ENCODE data around the gene CPPED1.

CPPED1 gene

GRCh38 chr16:12678983-12679382 lies 124.7 kb downstream of the CPPED1 start:
- DNase-seq = no peak

DNA sequence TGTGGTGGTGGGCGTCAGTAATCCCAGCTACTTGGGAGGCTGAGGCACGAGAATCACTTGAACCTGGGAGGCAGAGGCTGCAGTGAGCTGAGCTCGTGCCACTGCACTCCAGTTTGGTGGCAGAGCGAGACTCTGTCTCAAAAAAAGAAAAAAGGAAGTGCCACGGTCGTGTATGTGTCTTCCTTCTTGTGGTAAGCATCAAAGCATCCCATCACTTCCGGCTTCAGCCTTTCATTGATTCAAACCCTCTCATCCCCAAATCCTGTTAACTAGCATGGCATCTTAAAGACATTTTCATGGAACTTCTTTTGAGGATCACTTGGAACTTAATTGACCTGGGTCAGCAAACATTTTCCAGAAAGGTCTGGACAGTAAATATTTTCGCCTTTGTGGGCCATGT lies 126.2 kb downstream of the CPPED1 start:
- no peak for DNase-seq

DNA sequence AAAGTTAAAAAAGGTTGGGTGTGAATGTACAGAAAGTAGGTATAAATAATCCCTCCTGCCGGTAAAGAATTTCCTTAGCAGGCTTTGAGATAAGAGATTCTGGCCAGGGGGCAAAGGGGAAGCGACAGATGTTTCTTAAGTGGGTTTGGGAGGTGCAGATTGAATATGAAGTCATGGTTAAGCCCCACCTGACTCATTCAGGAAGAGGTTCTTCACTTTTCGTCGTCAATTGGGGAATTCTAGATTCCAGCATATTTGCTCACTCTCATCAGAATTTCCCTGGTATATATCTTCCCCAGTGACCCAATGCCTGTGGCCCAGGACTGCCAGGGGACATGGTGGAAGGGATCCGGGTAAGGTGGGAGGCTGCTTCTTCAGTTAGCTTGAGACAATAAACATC lies 127.8 kb downstream of the CPPED1 start:
- DNase-seq = no peak

- DNase-seq = no peak
These were observed 128.6 kb downstream of the CPPED1 start for GRCh38 chr16:12675046-12675445.

GRCh38 chr16:12674524-12674923 lies 129.2 kb downstream of the CPPED1 start:
- no peak for DNase-seq

DNA sequence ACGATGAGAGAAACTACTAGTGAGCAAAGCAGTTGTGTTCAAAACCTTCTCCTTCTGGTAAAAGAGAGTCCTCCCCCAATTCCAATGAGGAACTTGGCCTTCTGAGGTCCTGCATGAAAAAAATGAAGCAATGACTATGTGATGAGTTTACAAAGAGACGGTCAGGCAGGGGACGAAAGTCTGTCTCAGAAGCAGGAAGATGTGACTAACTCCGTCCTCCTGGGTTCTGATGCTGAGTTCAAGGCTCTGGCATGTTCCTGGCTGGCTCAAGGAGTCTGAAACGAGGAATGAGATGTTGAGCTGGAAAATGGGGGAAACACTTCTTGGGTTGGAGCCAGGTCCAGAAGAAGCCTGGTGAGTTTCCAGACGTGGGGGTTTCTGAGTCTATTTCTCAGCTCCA lies 129.6 kb downstream of the CPPED1 start:
- no peak for DNase-seq

GRCh38 chr16:12673466-12673865 lies 130.2 kb downstream of the CPPED1 start:
- DNase-seq = no peak

GRCh38 chr16:12672986-12673385 lies 130.7 kb downstream of the CPPED1 start:
- peak; percentile 9 to 13 for DNase-seq

DNA sequence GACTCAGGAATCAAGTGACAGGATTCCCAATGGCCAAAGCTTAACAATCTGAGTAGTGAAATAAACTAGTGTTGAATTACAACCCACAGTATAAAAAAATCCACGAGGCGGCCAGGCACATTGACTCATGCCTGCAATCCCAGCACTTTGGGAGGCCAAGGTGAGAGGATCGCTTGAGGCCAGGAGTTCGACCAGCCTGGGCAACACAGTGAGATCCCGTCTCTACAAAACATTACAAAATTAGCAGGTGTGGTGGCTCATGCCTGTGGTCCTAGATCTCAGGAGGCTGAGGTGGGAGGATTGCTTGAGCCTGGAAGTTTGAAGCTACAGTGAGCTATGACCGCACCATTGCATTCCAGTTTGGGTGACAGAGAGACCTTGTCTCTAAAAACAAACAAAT lies 133.8 kb downstream of the CPPED1 start:
- no peak for DNase-seq

- DNase-seq = no peak
These were observed 135.8 kb downstream of the CPPED1 start for GRCh38 chr16:12667909-12668308.

GRCh38 chr16:12664164-12664733 lies 139.4 kb downstream of the CPPED1 start:
- DNase-seq = no peak

- no peak for DNase-seq
These were observed 142.0 kb downstream of the CPPED1 start for GRCh38 chr16:12661656-12662172.

GRCh38 chr16:12659871-12660270 lies 143.8 kb downstream of the CPPED1 start:
- no peak for DNase-seq

DNA sequence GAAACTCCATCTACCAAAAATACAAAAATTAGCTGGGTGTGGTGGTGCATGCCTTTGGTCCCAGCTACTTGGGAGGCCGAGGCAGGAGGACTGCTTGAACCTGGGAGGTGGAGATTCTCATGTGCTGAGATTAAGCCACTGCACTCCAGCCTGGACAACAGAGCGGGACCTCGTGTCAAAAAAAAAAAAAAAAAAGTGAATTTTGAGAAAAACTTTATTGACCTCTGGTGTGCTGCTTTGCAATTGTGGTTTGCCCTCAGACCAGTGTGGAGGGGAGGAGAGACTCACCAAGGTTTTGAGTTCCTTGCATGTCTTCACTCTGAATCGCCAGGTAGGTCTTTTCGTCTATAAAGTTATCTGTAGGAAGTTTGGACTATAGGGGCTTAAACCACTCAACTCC lies 145.2 kb downstream of the CPPED1 start:
- DNase-seq = no peak

DNA sequence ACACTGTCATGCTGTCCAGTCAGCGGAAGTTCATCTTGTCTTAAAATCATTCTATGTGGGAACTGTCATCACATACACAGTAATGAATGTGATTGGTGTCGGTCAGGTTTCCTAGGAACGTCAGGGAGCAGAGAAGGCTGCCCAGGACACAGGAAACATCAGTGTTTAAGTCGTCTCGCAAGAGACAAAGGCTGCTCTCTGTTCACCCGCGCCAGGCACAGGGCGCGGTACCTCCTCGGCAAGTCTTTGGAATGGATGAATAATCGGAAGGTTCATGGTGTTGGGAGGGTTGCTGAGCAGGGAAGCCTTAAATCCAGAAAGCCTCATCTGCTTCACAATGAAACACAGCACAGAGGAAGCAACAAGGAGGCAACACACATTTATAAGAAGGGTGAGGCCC lies 148.2 kb downstream of the CPPED1 start:
- no peak for DNase-seq

- DNase-seq = no peak
These were observed 149.8 kb downstream of the CPPED1 start for GRCh38 chr16:12653820-12654392.

DNA sequence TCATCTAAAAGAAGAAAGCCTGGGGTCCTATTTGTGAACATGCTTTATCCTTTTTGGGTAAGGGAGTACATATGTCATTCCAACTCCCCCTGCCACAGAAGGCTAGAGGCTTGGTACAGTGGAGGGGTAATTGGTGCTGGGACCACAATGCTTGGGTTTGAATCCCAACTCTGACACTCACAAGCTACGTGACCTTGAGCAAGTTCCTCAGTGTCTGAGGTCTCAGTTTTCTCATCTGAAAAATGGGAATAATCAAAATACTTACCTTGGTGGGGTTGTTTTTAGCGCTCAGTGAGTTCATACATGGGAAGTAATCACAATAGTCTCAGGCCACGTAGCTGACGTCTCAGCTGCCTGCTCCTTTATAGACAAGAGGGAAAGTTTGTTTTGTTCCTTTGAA lies 150.8 kb downstream of the CPPED1 start:
- no peak for DNase-seq

DNA sequence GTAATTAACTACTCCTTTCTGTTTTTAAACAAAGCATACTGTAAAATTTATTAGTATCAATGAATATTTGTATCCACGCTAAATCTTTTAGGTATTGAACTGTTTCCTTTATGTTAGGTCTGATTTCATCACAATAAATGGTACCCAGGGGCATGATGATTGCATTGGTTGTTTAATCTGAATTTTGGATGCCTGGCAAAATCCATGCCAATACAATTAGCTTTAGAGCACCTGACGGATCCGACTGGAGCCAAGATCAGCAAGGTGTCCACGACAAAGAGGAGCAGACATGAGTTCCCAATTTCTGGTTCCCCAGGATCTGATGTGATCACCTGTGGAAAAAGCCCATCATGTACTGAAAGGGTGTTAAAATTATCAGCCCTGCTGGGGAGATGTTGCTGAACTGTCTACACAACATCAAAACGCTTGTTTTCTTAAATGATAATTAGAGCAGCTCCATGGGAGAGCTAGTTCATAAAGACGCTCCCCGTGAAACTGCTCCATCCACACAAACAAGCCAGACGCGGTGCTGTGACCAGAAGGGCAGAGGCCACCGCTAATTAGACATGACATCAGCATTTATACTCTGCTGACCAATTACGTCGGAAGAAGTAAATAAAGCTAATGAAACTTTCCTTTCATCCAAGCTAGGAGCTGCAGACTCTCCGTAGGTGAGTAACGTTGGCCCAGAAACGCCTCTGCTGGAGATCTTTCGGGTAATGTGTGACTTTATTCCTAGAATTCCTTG lies 151.7 kb downstream of the CPPED1 start:
- no peak for DNase-seq

DNA sequence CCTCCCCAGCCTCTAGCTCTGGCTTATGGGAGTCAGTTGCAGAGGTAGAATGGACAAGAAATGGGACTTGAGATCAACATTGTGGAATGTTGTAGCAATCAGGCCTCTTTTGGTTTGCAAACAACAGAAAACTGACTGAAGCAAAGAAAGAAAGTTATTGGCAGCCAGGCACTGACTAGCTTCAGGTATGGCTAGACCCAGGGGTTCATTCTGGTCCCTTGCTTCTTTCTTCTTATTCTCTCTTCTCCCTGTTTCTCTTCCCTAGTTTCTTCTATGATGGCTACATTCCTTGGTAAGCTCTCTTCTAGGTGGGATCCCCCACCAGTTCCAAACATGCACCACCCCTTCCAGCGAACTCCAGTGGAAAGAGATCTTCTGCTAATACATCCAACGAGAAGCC lies 154.3 kb downstream of the CPPED1 start:
- no peak for DNase-seq

DNA sequence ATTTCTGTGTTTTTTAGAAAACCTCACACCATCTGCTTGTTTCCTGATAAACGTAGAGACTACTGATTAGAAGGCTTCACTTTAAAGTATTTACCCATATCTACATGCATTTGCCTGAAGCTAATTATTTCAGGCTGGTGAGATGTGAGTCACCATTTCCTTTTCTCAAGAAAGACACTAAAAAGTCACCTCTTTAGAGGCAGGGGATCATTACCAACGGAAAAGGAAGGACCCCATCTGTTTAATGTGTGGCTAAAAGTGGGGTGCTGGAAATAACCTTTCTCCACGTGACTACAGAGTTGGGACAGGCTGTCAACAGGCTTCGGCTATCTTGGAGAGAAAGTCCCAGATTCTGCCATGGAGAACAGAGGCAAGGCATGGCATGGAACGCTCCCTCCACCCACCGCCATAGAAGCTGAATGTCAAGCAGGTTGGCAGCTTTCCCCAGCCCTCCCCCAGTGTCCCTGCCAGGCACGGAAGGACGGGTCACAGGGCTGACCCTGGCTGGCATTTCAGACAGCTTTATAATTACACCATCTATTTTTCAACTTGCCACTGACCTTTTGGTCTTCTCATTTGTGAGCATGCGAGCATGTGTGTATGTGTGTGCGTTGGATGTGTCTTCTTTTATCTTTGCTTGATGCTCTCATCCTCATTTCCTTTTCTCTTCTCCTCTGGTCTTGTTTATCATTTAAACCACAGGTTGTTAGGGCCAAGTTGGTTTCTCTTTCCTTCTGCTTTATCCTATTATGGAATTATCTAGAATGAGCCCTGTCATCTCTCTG lies 157.0 kb downstream of the CPPED1 start:
- no peak for DNase-seq

DNA sequence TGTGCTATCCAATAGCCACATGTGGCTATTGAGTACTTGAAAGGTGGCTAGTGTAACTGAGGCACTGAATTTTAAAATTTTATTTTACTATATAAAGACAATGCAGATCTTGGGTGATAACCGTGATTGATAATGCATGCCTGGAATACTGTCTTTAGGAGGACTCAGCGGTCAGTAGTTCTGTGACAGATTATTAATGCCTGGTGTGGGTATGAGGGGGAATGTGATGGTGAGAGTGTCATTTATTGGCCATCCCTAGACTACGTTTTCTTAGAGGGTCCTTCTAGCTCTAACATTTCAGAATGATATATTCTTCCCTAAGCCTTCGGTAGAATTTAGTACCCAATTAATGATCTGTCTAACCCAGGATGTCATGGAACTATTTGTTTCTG lies 157.6 kb downstream of the CPPED1 start:
- DNase-seq = no peak

DNA sequence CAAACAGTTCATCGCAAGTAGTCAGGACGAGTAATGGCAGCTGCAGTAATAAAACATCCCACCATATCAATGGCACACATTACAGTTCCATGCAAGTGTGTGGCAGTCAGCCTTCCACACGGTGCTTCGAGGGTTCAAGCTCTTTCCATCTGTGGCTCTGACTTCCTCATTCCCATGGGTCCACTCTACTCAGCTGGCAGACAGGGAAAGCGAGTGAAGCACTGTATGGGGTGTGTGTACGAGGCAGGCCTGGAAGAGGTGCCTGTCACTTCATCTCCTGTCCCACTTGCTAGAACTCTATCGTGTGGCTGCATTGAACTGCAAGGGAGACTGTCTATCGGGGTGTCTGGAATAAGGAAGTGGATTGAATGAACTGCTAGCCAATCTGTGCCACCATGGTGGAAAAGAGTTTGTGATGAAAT lies 160.6 kb downstream of the CPPED1 start:
- DNase-seq = no peak

GRCh38 chr16:12639044-12639443 lies 164.6 kb downstream of the CPPED1 start:
- no peak for DNase-seq

- no peak for DNase-seq
These were observed 166.7 kb downstream of the CPPED1 start for GRCh38 chr16:12637002-12637401.

All from NCI-H187 (cell line).